A673 (cell line): ENCODE results near the gene KIF23. TPM values are rescaled to one million over a fixed set of nuclear protein-coding genes. Genes with fewer than 3 reads are reported as not detected.

Source experiments
- BruUV-seq: library from RNA; stranded (reverse); fragments of 400-500 nt; replicated peaks from 2 replicates; lab custom pipeline; 2021; lab: Mats Ljungman, UMichigan
- CTCF ChIA-PET: fragments of 300-600 bp; sonication (Branson Sonifier 250); formaldehyde crosslinking; loops from one replicate; lab custom pipeline; 2022; ENCODE audit warnings: antibody characterized with exemption; lab: Charles Lee
- POLR2A ChIA-PET: fragments of 300-600 bp; sonication (Branson Sonifier 250); formaldehyde crosslinking; loops from one replicate; lab custom pipeline; 2022; ENCODE audit warnings: antibody characterized with exemption; ENCODE audit not compliant: low non-redundant PET; lab: Charles Lee
- DNase-seq: peaks from one replicate; pipeline ENCODE4 v3.0.0-alpha.2; 2015; ENCODE audit warnings: low spot score
- H3K27ac ChIP-seq: fragments of 200-600 bp; sonication (generic); 2 replicates; pipeline ENCODE4 v1.5.1; 2016; ENCODE audit warnings: mixed run types, low read depth, mild to moderate bottlenecking, mixed read lengths, antibody characterized with exemption, low read length; ENCODE audit not compliant: poor library complexity, severe bottlenecking
- H3K27me3 ChIP-seq: fragments of 200-600 bp; sonication (generic); replicated peaks from 2 replicates; pipeline ENCODE4 v1.6.1; 2017; ENCODE audit warnings: mixed run types, low read depth, mild to moderate bottlenecking, mixed read lengths, antibody characterized with exemption, low read length; ENCODE audit not compliant: insufficient read depth, poor library complexity
- H3K36me3 ChIP-seq: fragments of 200-600 bp; sonication (generic); 2 replicates; pipeline ENCODE4 v1.6.1; 2016; ENCODE audit warnings: mixed run types, mild to moderate bottlenecking, mixed read lengths, antibody characterized with exemption, low read length; ENCODE audit not compliant: insufficient read depth, poor library complexity, severe bottlenecking
- H3K4me1 ChIP-seq: fragments of 200-600 bp; sonication (generic); 2 replicates; pipeline ENCODE4 v1.6.1; 2017; ENCODE audit warnings: mixed run types, mild to moderate bottlenecking, mixed read lengths, antibody characterized with exemption, low read length; ENCODE audit not compliant: insufficient read depth, poor library complexity, severe bottlenecking
- H3K4me3 ChIP-seq: fragments of 200-600 bp; sonication (generic); 2 replicates; pipeline ENCODE4 v1.5.1; 2016; ENCODE audit warnings: low read depth, mixed run types, mild to moderate bottlenecking, mixed read lengths, low read length; ENCODE audit not compliant: poor library complexity, severe bottlenecking
- H3K9me3 ChIP-seq: fragments of 200-600 bp; sonication (generic); 2 replicates; pipeline ENCODE4 v1.6.1; 2016; ENCODE audit warnings: mixed run types, low read depth, mild to moderate bottlenecking, mixed read lengths, antibody characterized with exemption, low read length; ENCODE audit not compliant: poor library complexity, severe bottlenecking
- CTCF ChIP-seq: fragments of 300-800, 200-600 bp; sonication (generic); conservative IDR thresholded peaks from 2 replicates; pipeline ENCODE4 v1.5.1; 2017; ENCODE audit warnings: low read depth, mild to moderate bottlenecking, antibody characterized with exemption, low read length, moderate library complexity, mixed read lengths
- EZH2 ChIP-seq: fragments of 200-600 bp; sonication (generic); IDR thresholded peaks from 2 replicates; pipeline ENCODE4 v1.6.1; 2017; ENCODE audit warnings: borderline replicate concordance, low read depth, mild to moderate bottlenecking, mixed read lengths, antibody characterized with exemption, low read length; ENCODE audit not compliant: poor library complexity, severe bottlenecking
- intact Hi-C: fragments of 100-400 bp; cut with micrococcal nuclease; formaldehyde crosslinking; loops from one replicate; pipeline ENCODE4 v1.10.0; 2022; ENCODE audit not compliant: unreplicated experiment
- total RNA-seq: library from RNA; stranded (reverse); gene quantifications from 2 replicates; pipeline ENCODE4 v1.2.3, GENCODE V29; 2021

Gene KIF23
- total RNA-seq, 1 experiment from 2014 or later: 124 TPM

GRCh38 chr15:69388260-69388705 lies 25.9 kb upstream of the KIF23 start:
- no peak for DNase-seq
- ChIA-PET POLR2A (no interaction called here), CTCF (no interaction called here)
- Histone ChIP-seq H3K36me3 (no peaks in the 10 kb centered on the region), H3K9me3 (no peaks in the 10 kb centered on the region), H3K27ac (no peak overlapping the region), H3K27me3 (no peaks in the 10 kb centered on the region), H3K4me1 (no peaks in the 10 kb centered on the region), H3K4me3 (no peak overlapping the region)
- intact Hi-C loops: no loop called here
- TF ChIP-seq EZH2: no peak
- TF ChIP-seq CTCF: no peak
- no TSS peak for BruUV-seq

GRCh38 chr15:69389426-69389825 lies 24.7 kb upstream of the KIF23 start:
- Histone ChIP-seq H3K27ac (no peak overlapping the region), H3K27me3 (no peaks in the 10 kb centered on the region), H3K9me3 (no peaks in the 10 kb centered on the region), H3K36me3 (no peaks in the 10 kb centered on the region), H3K4me3 (no peak overlapping the region), H3K4me1 (peaks cover 10% of the 10 kb centered on the region)
- ChIA-PET CTCF (no interaction called here), POLR2A (no interaction called here)
- DNase-seq: no peak
- no TSS peak for BruUV-seq
- intact Hi-C loops: no loop called here
- TF ChIP-seq EZH2 (no peak), CTCF (no peak)

- Histone ChIP-seq H3K27ac (no peak overlapping the region), H3K4me1 (peaks cover 11% of the 10 kb centered on the region), H3K36me3 (no peaks in the 10 kb centered on the region), H3K27me3 (no peaks in the 10 kb centered on the region), H3K4me3 (no peak overlapping the region), H3K9me3 (no peaks in the 10 kb centered on the region)
- ChIA-PET POLR2A (no interaction called here), CTCF (interaction anchor here (0.6 kb wide), 1 partner anchor 295 kb away, joined by 3 read pairs; no protein-coding TSS in a partner anchor)
- BruUV-seq: no TSS peak
- TF ChIP-seq CTCF (no peak), EZH2 (no peak)
- no peak for DNase-seq
- intact Hi-C loops: loop anchor here (5.0 to 10.0 kb wide), 2 partner anchors 116 to 228 kb away; partner anchors contain the start of gene GLCE
Measured at GRCh38 chr15:69390575-69390974, 23.6 kb upstream of the KIF23 start.
